Measurements from ENCODE around the gene DNASE1L3. TPM values are rescaled to one million over a fixed set of nuclear protein-coding genes. Genes with fewer than 3 reads are reported as not detected.

DNASE1L3 gene
- total RNA-seq, 1 experiment from 2014 or later = 0.27 TPM

DNA sequence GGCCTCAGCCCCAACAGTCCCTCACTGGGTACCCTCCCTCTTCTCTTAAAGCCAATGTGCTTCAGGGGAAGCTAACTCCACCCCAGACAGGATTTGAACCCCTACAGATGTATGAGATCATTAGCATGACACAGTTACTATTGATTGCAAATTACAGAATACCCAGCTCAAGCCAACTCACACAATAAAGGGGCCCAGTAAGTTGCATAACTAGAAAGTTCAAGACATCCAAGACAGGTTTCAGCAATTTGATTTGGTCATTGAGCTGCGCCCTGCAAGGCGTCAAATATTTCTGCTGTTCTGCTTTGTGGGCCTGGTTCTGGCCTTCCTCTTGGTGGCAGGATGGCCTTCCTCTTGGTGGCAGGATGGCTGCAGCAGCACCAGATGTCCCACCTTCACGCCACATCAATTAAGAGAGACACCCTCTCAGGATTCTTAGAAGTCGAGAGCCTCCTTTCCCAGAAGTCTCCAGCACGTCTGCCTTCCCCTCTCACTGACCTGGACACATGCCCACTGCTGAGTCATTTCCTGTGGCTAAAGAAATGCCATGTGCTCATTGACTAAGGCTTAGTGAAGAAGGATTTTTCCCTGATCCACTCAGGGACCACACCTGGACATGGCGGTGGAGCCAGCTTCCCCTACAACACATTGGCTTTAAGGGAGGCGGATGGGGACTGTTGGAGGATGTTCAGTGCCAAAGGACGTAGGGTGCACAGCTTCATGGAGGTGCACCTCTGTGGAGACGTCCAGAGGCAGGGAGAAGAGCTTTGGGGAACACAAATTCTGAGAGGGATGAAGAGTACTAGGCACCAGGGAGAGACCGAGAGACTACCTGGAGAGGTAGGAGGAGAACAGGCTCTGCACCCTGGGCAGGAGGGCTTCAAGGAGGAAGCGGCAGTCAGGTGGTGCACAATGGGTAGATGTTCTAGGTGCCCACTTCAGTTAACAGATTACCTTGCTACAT lies 49.1 kb downstream of the DNASE1L3 start:
- Mint-ChIP-seq H3K4me3 (ENCODE audit: unreplicated experiment) (peak overlapping the region; percentile 2), H3K36me3 (ENCODE audit: insufficient read depth, unreplicated experiment) (peaks cover 98% of the 10 kb centered on the region), H3K27me3 (ENCODE audit: insufficient read depth, unreplicated experiment) (no peaks in the 10 kb centered on the region), H3K27ac (ENCODE audit: unreplicated experiment) (peak overlapping the region; percentile 76), H3K4me1 (ENCODE audit: low read depth, unreplicated experiment) (peaks cover 40% of the 10 kb centered on the region), H3K9me3 (ENCODE audit: unreplicated experiment) (no peaks in the 10 kb centered on the region)
- POLR2A ChIA-PET = no interaction called here
- BruUV-seq (replicated peaks) = no TSS peak
- Histone ChIP-seq H3K4me1 (peaks cover 47% of the 10 kb centered on the region), H3K9me3 (no peaks in the 10 kb centered on the region), H3K27me3 (replicated peaks; ENCODE audit: control insufficient read depth, insufficient read depth, low read length) (no peaks in the 10 kb centered on the region), H3K4me3 (ENCODE audit: low read depth, low read length) (no peak overlapping the region), H3K36me3 (ENCODE audit: control insufficient read depth, insufficient read depth, low read length) (peaks cover 6% of the 10 kb centered on the region; the same call in 1 of the 2 replicates)
- TF ChIP-seq, protein P1, sequence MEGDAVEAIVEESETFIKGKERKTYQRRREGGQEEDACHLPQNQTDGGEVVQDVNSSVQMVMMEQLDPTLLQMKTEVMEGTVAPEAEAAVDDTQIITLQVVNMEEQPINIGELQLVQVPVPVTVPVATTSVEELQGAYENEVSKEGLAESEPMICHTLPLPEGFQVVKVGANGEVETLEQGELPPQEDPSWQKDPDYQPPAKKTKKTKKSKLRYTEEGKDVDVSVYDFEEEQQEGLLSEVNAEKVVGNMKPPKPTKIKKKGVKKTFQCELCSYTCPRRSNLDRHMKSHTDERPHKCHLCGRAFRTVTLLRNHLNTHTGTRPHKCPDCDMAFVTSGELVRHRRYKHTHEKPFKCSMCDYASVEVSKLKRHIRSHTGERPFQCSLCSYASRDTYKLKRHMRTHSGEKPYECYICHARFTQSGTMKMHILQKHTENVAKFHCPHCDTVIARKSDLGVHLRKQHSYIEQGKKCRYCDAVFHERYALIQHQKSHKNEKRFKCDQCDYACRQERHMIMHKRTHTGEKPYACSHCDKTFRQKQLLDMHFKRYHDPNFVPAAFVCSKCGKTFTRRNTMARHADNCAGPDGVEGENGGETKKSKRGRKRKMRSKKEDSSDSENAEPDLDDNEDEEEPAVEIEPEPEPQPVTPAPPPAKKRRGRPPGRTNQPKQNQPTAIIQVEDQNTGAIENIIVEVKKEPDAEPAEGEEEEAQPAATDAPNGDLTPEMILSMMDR (IDR thresholded peaks at IDR 0.05; ENCODE audit: insufficient read depth in 1 of 2, low read depth in 1 of 2, low read length in 1 of 2, severe bottlenecking in 1 of 2, unreplicated experiment in 1 of 2) = no peak
- intact Hi-C loops (cut with micrococcal nuclease; ENCODE audit: unreplicated experiment) = no loop called here
- no peak for DNase-seq
- CTCF ChIA-PET = no interaction called here

DNA sequence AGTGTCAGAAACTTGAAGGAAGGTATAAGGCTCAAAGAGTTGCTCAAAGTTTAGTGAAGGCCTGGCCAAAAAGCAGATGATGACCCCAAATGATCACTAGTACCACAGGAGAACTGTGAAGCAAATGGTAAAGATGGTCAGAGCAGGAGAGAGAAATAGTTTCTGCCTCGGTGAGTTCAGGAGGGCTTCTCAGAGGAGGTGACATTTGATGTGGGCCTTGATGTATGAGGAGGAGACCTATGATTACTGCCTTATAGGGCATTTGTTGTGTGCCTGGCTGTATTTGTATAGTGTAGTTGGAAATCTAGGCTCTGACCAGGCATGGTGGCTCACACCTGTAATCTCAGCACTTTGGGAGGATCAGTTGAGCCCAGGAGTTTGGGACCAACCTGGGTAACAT lies 50.4 kb downstream of the DNASE1L3 start:
- intact Hi-C loops (cut with micrococcal nuclease; ENCODE audit: unreplicated experiment) = no loop called here

GRCh38 chr3:58158442-58159153 lies 52.2 kb downstream of the DNASE1L3 start:
- Histone ChIP-seq H3K27me3 (replicated peaks; ENCODE audit: control insufficient read depth, insufficient read depth, low read length) (no peaks in the 10 kb centered on the region), H3K9me3 (no peaks in the 10 kb centered on the region), H3K4me1 (peaks cover 18% of the 10 kb centered on the region), H3K4me3 (ENCODE audit: low read depth, low read length) (no peak overlapping the region), H3K36me3 (ENCODE audit: control insufficient read depth, insufficient read depth, low read length) (peaks cover 6% of the 10 kb centered on the region)
- BruUV-seq (replicated peaks) = no TSS peak
- no peak overlapping the region for H3K4me3 Mint-ChIP-seq (ENCODE audit: unreplicated experiment)
- H3K27ac Mint-ChIP-seq (ENCODE audit: unreplicated experiment) = no peak overlapping the region
- no peaks in the 10 kb centered on the region for H3K9me3 Mint-ChIP-seq (ENCODE audit: unreplicated experiment)
- CTCF ChIA-PET = no interaction called here
- DNase-seq = no peak
- POLR2A ChIA-PET = no interaction called here
- TF ChIP-seq, protein P1 (IDR thresholded peaks at IDR 0.05; ENCODE audit: insufficient read depth in 1 of 2, low read depth in 1 of 2, low read length in 1 of 2, severe bottlenecking in 1 of 2, unreplicated experiment in 1 of 2) = no peak
- intact Hi-C loops (cut with micrococcal nuclease; ENCODE audit: unreplicated experiment) = no loop called here
- peaks cover 99% of the 10 kb centered on the region for H3K36me3 Mint-ChIP-seq (ENCODE audit: insufficient read depth, unreplicated experiment)
- H3K4me1 Mint-ChIP-seq (ENCODE audit: low read depth, unreplicated experiment) = peaks cover 22% of the 10 kb centered on the region
- no peaks in the 10 kb centered on the region for H3K27me3 Mint-ChIP-seq (ENCODE audit: insufficient read depth, unreplicated experiment)

More for the DNA sequence above, 50.4 kb downstream of the DNASE1L3 start:
- no peaks in the 10 kb centered on the region for H3K9me3 Mint-ChIP-seq (ENCODE audit: unreplicated experiment)
- Histone ChIP-seq H3K9me3 (no peaks in the 10 kb centered on the region), H3K4me1 (peaks cover 36% of the 10 kb centered on the region), H3K27me3 (replicated peaks; ENCODE audit: control insufficient read depth, insufficient read depth, low read length) (no peaks in the 10 kb centered on the region), H3K4me3 (ENCODE audit: low read depth, low read length) (no peak overlapping the region), H3K36me3 (ENCODE audit: control insufficient read depth, insufficient read depth, low read length) (peaks cover 6% of the 10 kb centered on the region)
- peak overlapping the region; percentile 76 for H3K27ac Mint-ChIP-seq (ENCODE audit: unreplicated experiment)
- peaks cover 99% of the 10 kb centered on the region for H3K36me3 Mint-ChIP-seq (ENCODE audit: insufficient read depth, unreplicated experiment)
- TF ChIP-seq, protein P1 (IDR thresholded peaks at IDR 0.05; ENCODE audit: insufficient read depth in 1 of 2, low read depth in 1 of 2, low read length in 1 of 2, severe bottlenecking in 1 of 2, unreplicated experiment in 1 of 2) = no peak
- no peak overlapping the region for H3K4me3 Mint-ChIP-seq (ENCODE audit: unreplicated experiment)
- no peak for DNase-seq
- H3K4me1 Mint-ChIP-seq (ENCODE audit: low read depth, unreplicated experiment) = peaks cover 33% of the 10 kb centered on the region
- no TSS peak for BruUV-seq (replicated peaks)
- POLR2A ChIA-PET = no interaction called here
- H3K27me3 Mint-ChIP-seq (ENCODE audit: insufficient read depth, unreplicated experiment) = no peaks in the 10 kb centered on the region
- CTCF ChIA-PET = no interaction called here
